Cardiac fibroblast (primary cell): Measurements from ENCODE around the gene ERC2.

Source experiments
- DNase-seq, 2 donors: peaks; one replicate each; pipeline versions ENCODE4 v3.0.0 to v3.0.0-alpha.2; 2010; ENCODE audit warnings: low read depth in 2 of 2
- H3K4me3 ChIP-seq, 2 donors: replicated peaks in 1 of 2; 1 replicate in 1 of 2; 2 replicates in 1 of 2; pipeline ENCODE4 v1.5.1; 2011; ENCODE audit warnings: low read depth in 2 of 2, low read length in 2 of 2, mild to moderate bottlenecking in 2 of 2, moderate library complexity in 1 of 2
- CTCF ChIP-seq: IDR thresholded peaks from one replicate; pipeline ENCODE4 v1.5.1; 2011; ENCODE audit warnings: low read depth, mild to moderate bottlenecking, low read length, inconsistent platforms

The ERC2 gene

GRCh38 chr3:55494976-55495375 is 973.3 kb downstream of the ERC2 start:
- no peak for DNase-seq
- H3K4me3 ChIP-seq = no peak overlapping the region
- TF ChIP-seq CTCF = no peak

GRCh38 chr3:55492976-55493375 is 975.3 kb downstream of the ERC2 start:
- no peak for DNase-seq
- H3K4me3 ChIP-seq = no peak overlapping the region
- no peak for TF ChIP-seq CTCF

- TF ChIP-seq CTCF = no peak
- DNase-seq = peak; percentile 74 to 85
- H3K4me3 ChIP-seq = no peak overlapping the region
Measured at GRCh38 chr3:55491296-55491816, 976.9 kb downstream of the ERC2 start.

GRCh38 chr3:55490276-55490913 is 977.9 kb downstream of the ERC2 start:
- no peak overlapping the region for H3K4me3 ChIP-seq
- DNase-seq = no peak
- no peak for TF ChIP-seq CTCF

- TF ChIP-seq CTCF = no peak
- DNase-seq = no peak
- H3K4me3 ChIP-seq = peak overlapping the region in 1 of 2 donors; percentile 90
Measured at GRCh38 chr3:55489798-55490132, 978.5 kb downstream of the ERC2 start.

GRCh38 chr3:55488398-55489055 is 979.7 kb downstream of the ERC2 start:
- TF ChIP-seq CTCF = no peak
- peak overlapping the region; percentile 79 to 90 for H3K4me3 ChIP-seq
- peak; percentile 85 to 87 for DNase-seq
